GM21423 (cell line): Measurements from ENCODE around the gene CBX5.
"Not testable (repeated sequence)": the region's sequence is repeated elsewhere in the genome, so short reads cannot be mapped to it uniquely, and the experiment has no call there.

Experiments
- ATAC-seq: cut with Tn5 transposase; IDR thresholded peaks from one replicate; pipeline ENCODE4 v1.9.1; 2021; ENCODE audit warnings: mild to moderate bottlenecking, moderate library complexity; ENCODE audit not compliant: unreplicated experiment

CBX5 gene

GRCh38 chr12:54294953-54295566 is 15.1 kb upstream of the CBX5 start:
- no peak for ATAC-seq

- no peak for ATAC-seq
These were observed 14.4 kb upstream of the CBX5 start for GRCh38 chr12:54294152-54294952.

GRCh38 chr12:54292931-54293241 is 13.0 kb upstream of the CBX5 start:
- ATAC-seq: no peak

GRCh38 chr12:54292083-54292930 is 12.4 kb upstream of the CBX5 start:
- ATAC-seq: no peak

GRCh38 chr12:54287261-54288157 is 7.6 kb upstream of the CBX5 start:
- no peak for ATAC-seq

GRCh38 chr12:54286042-54287030 is 6.4 kb upstream of the CBX5 start:
- no peak for ATAC-seq

GRCh38 chr12:54285150-54286041 is 5.5 kb upstream of the CBX5 start:
- ATAC-seq: no peak

- ATAC-seq: not testable (repeated sequence)
These were observed 4.3 kb upstream of the CBX5 start for GRCh38 chr12:54284070-54284780.

- no peak for ATAC-seq
These were observed 3.1 kb upstream of the CBX5 start for GRCh38 chr12:54282949-54283593.

GRCh38 chr12:54281694-54282093 is 1.8 kb upstream of the CBX5 start:
- ATAC-seq: not testable (repeated sequence)

GRCh38 chr12:54281261-54281638 is 1.3 kb upstream of the CBX5 start:
- not testable (repeated sequence) for ATAC-seq

GRCh38 chr12:54280468-54281260 is 742 bp upstream of the CBX5 start, which contains the start of gene HNRNPA1:
Gene HNRNPA1, plus strand, starts transcription at chr12:54280726. Its CDS starts 82 bp downstream, at chr12:54280808.
- peak; percentile 88 for ATAC-seq

- ATAC-seq: no peak
These were observed 693 bp downstream of the CBX5 start for GRCh38 chr12:54279227-54279631.

GRCh38 chr12:54277823-54278276 is 2.1 kb downstream of the CBX5 start:
- ATAC-seq: no peak

- no peak for ATAC-seq
These were observed 3.6 kb downstream of the CBX5 start for GRCh38 chr12:54276368-54276767.

- ATAC-seq: no peak
These were observed 5.9 kb downstream of the CBX5 start for GRCh38 chr12:54273981-54274380.
